ENCODE measurements around the gene GNA12.

DNA sequence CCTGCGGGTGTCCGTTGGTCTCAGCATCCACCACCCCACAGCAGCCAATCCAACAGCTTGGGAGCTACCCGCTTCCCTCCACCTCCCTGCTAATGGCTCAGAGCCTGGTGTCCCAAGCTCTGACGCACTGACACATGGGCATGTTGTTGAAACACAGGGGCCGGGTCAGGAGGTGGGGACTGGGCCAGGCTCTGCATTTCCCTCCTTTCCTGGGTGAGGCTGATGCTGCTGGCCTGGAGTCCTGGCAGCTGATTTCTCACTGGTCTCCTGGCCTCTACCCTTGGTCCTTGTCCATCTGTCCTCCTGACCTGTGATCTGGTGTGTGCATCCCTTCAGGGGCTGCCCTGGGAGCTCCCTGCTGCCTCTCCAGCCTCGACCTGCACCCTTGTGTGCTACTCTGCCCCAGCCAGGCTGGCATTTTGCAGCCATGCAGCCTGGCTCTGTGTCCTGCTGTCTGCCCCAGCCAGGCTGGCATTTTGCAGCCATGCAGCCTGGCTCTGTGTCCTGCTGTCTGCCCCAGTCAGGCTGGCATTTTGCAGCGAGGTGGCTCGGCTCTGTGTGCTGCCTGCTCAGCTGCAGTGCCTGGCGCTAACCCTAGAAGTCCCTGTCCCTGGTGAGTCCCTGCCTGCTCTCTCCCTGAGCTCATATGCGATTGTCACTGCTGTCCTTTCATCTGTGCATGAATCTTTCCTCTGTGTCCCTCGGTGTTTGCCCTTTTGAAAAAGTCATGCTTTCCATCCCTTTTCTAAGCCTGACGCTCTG is 142.1 kb downstream of the GNA12 start:
- TF ChIP-seq, protein P1, sequence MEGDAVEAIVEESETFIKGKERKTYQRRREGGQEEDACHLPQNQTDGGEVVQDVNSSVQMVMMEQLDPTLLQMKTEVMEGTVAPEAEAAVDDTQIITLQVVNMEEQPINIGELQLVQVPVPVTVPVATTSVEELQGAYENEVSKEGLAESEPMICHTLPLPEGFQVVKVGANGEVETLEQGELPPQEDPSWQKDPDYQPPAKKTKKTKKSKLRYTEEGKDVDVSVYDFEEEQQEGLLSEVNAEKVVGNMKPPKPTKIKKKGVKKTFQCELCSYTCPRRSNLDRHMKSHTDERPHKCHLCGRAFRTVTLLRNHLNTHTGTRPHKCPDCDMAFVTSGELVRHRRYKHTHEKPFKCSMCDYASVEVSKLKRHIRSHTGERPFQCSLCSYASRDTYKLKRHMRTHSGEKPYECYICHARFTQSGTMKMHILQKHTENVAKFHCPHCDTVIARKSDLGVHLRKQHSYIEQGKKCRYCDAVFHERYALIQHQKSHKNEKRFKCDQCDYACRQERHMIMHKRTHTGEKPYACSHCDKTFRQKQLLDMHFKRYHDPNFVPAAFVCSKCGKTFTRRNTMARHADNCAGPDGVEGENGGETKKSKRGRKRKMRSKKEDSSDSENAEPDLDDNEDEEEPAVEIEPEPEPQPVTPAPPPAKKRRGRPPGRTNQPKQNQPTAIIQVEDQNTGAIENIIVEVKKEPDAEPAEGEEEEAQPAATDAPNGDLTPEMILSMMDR (IDR thresholded peaks at IDR 0.05 in 8 of 11, conservative IDR thresholded peaks at IDR 0.05 in 3 of 11) = no peak
- TF ChIP-seq POLR2AphosphoS5 (IDR thresholded peaks at IDR 0.05) (no peak), POLR2A (IDR thresholded peaks at IDR 0.05) (no peak)

Measured in spleen (tissue), 7 donors.